ENCODE data around the gene SPNS2. TPM values are rescaled to one million over a fixed set of nuclear protein-coding genes. Genes with fewer than 3 reads are reported as not detected.
A peak's percentile ranks its signal among the peaks of the same experiment; 100 is the strongest.

The SPNS2 gene
- total and polyA plus RNA-seq, 2 of the 8 experiments (the other 6 are each of a cell fraction or from before 2014, with no cell fraction given), result 1.2 to 1.5 TPM

DNA sequence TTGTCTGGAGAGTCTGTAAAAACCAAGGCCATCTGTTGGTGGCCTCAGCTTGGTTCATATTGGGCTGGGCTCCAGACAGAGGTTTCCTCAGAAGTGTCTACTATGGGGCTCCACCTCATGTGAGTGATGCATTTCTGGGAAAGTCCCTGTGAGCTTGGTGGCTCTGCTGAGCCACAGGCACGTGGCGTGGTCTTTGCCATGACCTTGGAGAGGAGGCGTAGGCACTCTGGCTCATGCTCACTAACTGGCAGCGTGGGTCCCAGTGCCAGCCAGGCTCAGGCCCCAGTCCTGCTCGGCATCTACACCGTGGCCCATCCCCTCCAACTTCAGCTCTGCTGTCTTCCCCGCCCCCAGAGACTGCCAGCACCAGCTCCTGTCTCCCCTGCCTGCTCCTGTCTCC is 75.0 kb downstream of the SPNS2 start:
- DNase-seq (ENCODE audit: low read depth in 1 of 2, low spot score in 2 of 2) (no peak), FAIRE-seq (no peak)
- H2BK15ac ChIP-seq (ENCODE audit: low read length), result peak overlapping the region; percentile 92; the same call in 1 of the 2 replicates
- no peaks in the 10 kb centered on the region for H3K79me1 ChIP-seq (ENCODE audit: low read depth, low read length)
- H2BK5ac ChIP-seq (ENCODE audit: low read depth, low read length), result no peak overlapping the region
- H3K18ac ChIP-seq (ENCODE audit: extremely low read depth, low read length), result no peak overlapping the region
- H4K8ac ChIP-seq (ENCODE audit: extremely low read depth, insufficient read depth, low read length), result no peak overlapping the region; the same call in 1 of the 2 replicates
- no peak overlapping the region for H3K14ac ChIP-seq (ENCODE audit: insufficient read length)
- H3K23me2 ChIP-seq (ENCODE audit: low read depth, low read length), result no peaks in the 10 kb centered on the region; the same call in 1 of the 2 replicates
- no peaks in the 10 kb centered on the region for H3K36me3 ChIP-seq (ENCODE audit: control insufficient read depth in 2 of 4, insufficient read depth in 4 of 4, low read length in 3 of 4)
- H2BK12ac ChIP-seq (ENCODE audit: low read depth, low read length), result no peak overlapping the region
- no peak overlapping the region for H3K27ac ChIP-seq (ENCODE audit: low read depth, low read length)
- no peak overlapping the region for H3K56ac ChIP-seq (replicated peaks; ENCODE audit: insufficient read length, low read depth, low read length)
- no peaks in the 10 kb centered on the region for H3K9me3 ChIP-seq (ENCODE audit: insufficient read depth in 2 of 2, low read depth in 1 of 2, low read length in 1 of 2)
- H3K9ac ChIP-seq (replicated peaks in 1 of 4; ENCODE audit: extremely low read depth in 1 of 4, low read depth in 3 of 4, low read length in 3 of 4), result no peak overlapping the region
- 90% methylated on average over 7 of the region's 7 CpGs; no CpG with 5 or more reads in 1 of the 2 experiments for WGBS, 2 experiments (ENCODE audit: extremely low coverage in 1 of 2, insufficient coverage in 1 of 2, insufficient read length in 1 of 2, insufficient replicate concordance in 2 of 2, low coverage in 1 of 2, low lambda C conversion rate in 2 of 2, missing lambda C conversion rate in 1 of 2)
- no peak overlapping the region for H2BK120ac ChIP-seq (replicated peaks; ENCODE audit: low read depth, low read length)
- H2BK20ac ChIP-seq (ENCODE audit: low read length), result no peak overlapping the region
- H3K4me3 ChIP-seq (ENCODE audit: extremely low read depth in 1 of 4, insufficient read depth in 2 of 4, low read depth in 3 of 4, low read length in 4 of 4), result no peak overlapping the region
- TF ChIP-seq CHD2 (IDR thresholded peaks at IDR 0.05; ENCODE audit: low read length) (no peak), ASH2L (IDR thresholded peaks at IDR 0.05; ENCODE audit: low read length) (no peak), KDM5A (IDR thresholded peaks at IDR 0.05; ENCODE audit: low read length) (no peak), PHF8 (conservative IDR thresholded peaks at IDR 0.05; ENCODE audit: low read depth, low read length) (no peak)
- no peak overlapping the region for H4K91ac ChIP-seq (replicated peaks; ENCODE audit: insufficient read length, low read length)
- H3K4me1 ChIP-seq (replicated peaks in 1 of 4; ENCODE audit: control insufficient read depth in 3 of 4, insufficient read depth in 4 of 4, low read length in 3 of 4), result peaks cover 9 to 21% (median 16%) of the 10 kb centered on the region in 4 experiments
- POLR2A ChIA-PET (ENCODE audit: partially characterized antibody), result no interaction called here
- no peak overlapping the region for H4K5ac ChIP-seq (ENCODE audit: insufficient read length, low read depth, low read length)
- no peak overlapping the region for H2AK5ac ChIP-seq (ENCODE audit: low read depth, low read length)
- CTCF ChIA-PET (ENCODE audit: partially characterized antibody), result interaction anchor here (0.7 to 1.6 kb wide), 4 partner anchors 8 to 51 kb away, joined by 3 to 4 read pairs (median 4); partner anchors contain the start of gene SMTNL2
- H3K4me2 ChIP-seq (ENCODE audit: insufficient read depth in 1 of 2, low read depth in 2 of 2, low read length in 2 of 2), result no peak overlapping the region
- no peaks in the 10 kb centered on the region for H3K27me3 ChIP-seq (replicated peaks in 1 of 4; ENCODE audit: control insufficient read depth in 3 of 4, extremely low read depth in 1 of 4, insufficient read depth in 3 of 4, low read length in 3 of 4)
- no peaks in the 10 kb centered on the region for H3K79me2 ChIP-seq (ENCODE audit: control insufficient read depth in 1 of 2, insufficient read depth in 2 of 2, low read length in 2 of 2)
- H4K20me1 ChIP-seq (replicated peaks in 1 of 2; ENCODE audit: control insufficient read depth in 1 of 2, insufficient read depth in 2 of 2, low read length in 2 of 2), result no peaks in the 10 kb centered on the region
- no peak overlapping the region; the same call in 1 of the 2 replicates for H2AFZ ChIP-seq (ENCODE audit: low read length)
- no peak overlapping the region for H3K4ac ChIP-seq (replicated peaks; ENCODE audit: insufficient read length, low read depth, low read length)
- H3K23ac ChIP-seq (ENCODE audit: insufficient read length), result no peak overlapping the region
